HG03280 (cell line): ENCODE measurements around the gene SSTR5.
"Not testable (repeated sequence)": the region's sequence is repeated elsewhere in the genome, so short reads cannot be mapped to it uniquely, and the experiment has no call there.

Experiments used
- ATAC-seq: cut with Tn5 transposase; IDR thresholded peaks from one replicate; pipeline ENCODE4 v1.9.1; 2021; ENCODE audit warnings: mild to moderate bottlenecking, moderate library complexity; ENCODE audit not compliant: unreplicated experiment

The SSTR5 gene

DNA sequence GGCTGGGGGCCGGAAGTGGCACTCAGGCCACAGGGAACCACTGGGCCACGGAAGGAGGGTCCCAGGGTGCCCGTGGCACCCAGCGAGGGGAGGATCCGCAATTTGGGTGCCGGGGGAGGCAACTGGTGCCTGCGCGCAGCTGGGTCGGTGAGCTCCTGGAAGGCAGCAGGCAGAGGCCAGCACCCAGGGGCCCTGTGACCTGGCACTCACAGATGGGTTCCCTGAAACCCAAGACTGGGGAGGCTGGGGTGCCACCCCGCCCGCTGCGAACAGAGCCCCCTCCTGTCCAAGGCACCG is 663 bp downstream of the SSTR5 start:
- no peak for ATAC-seq

DNA sequence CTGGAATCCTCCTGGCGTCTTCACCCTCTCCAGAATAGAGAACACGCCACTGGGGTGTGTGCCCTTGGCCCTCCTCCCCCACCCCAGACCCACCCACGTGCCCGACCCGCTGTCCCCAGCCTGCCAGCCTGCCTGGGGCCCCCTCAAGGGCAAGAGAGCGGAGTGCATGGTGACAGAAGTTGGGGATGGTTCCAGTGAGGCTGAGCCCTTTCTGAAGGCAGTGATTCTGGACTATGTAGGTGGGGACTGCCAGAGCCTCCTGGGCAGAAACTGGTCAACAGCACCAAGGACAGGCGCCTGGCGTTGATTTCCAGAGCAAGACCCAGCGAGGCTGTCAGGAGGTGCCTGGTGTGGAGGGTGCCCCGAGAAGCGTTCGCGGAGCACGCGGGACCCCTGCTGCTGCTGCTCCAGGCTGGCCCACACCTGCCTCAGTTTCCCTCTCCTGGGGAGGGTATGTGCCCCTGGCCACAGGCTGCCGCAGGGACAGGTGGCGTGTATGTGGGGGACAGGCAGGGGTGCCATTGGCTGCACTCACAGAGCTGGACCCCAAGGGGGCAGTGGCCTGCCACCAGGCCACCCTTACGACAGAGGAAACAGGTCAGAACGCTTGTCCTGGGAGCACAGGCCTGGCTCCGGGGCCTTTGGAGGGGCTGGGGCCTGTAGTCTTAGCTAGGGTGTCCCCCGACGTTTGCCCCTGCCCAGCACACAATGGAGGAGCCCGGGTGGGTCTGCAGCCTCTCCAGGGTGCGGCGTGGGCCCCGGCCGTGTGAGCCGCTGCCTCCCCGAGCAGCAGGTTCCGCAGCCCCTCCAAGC is 1.2 kb downstream of the SSTR5 start:
- no peak for ATAC-seq

DNA sequence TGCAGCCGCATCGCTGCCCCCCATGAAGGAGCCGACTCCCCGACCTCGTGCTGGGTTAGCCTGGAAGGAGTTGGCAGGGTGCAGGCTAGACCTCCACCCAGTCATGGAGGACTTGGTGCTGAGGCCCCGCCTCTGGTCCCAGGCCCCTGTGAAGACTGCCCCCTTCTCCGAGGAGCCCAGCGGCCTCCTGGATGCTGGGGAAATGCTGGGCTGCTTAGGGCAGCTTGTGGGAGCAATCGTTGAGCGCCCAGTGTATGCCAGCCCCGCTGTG is 1.8 kb downstream of the SSTR5 start:
- ATAC-seq, result no peak

DNA sequence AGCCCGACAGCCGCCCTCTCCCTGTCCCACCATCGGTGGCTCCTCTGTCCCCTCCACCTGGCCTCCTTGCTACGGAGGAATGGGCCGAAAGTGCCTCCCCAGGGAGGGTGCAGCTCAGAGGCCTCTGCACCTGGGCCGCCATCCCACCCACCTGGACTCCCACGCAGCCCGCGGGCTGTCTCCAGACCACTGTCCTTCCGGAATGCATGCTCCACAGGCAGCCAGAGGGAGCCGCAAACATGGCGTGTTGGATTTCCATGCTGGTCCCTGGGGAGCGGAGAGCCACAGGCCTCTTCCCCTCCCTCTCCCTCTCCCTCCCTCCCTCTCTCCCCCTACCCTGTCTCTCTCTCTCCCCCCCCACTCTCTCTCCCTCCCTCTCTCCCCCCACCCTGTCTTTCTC is 3.0 kb downstream of the SSTR5 start:
- ATAC-seq, result no peak

DNA sequence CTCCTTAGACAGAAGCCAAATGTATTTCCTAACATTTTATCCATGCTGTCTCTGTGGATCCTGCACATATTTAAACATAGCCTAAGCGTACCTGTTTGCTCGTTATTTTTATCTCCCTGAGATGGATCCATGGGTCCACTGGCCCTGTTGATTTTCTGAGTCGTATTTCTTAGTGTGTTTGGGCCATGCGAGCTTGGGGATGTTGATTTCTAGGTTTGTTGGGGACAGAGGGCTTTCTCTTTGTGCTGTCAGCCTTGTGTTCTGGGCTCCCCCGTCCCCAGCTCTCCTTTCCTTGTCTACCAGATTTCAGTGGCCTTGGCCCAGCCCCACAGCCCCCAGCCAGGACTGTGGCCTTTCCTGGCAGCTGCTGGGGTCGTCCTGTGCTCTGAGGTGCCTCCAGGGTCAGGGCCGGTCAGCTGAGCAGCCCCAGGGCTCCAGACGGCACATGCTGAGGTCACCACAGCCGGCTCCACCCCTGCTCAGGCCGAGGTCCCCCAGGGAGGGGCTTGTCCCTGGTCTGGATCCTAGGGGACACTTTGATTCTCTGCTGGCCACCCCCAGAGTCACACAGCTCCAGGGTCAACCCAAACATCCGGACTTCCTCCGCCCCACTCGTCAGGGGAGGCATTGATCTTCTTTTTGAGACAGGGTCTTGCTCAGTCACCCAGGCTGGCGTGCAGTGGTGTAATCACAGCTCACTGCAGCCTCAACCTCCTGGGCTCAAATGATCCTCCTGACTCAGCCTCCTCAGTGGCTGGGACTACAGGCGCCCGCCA is 4.4 kb downstream of the SSTR5 start:
- no peak for ATAC-seq

DNA sequence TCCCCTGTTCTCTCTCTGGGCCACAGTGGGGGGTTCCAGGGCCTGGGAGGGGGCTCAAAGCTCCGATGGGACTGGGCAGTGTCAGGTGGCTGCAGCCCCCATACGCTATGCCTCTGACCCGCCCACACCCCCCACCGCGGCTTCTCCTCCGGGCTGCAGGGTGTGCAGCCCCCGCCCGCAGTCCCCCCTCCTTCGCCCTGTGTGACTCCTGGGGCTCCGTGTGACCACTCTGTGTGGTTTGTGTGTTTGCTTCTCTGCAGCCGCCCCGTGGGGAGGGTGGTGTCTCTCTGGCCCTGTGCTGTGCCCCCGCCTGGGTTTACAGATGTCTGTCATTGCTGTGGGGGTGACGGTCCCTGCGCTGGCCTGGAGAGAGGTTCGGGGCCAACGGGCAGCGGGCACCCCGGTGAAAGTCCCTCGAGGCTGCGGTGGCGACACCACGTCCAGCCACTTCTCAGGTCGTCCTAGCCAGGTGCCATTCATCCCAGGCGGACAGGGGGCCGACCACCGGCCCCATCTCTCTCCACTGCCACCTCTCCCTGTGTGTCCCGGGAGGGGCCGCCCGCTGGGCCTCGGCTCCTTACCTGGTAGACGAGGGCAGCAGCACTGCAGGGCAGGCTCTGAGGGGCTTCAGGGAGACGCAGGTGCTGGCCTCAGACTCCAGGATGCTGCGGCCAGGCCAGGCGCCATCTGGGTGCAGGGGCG is 5.5 kb downstream of the SSTR5 start:
- ATAC-seq, result no peak

DNA sequence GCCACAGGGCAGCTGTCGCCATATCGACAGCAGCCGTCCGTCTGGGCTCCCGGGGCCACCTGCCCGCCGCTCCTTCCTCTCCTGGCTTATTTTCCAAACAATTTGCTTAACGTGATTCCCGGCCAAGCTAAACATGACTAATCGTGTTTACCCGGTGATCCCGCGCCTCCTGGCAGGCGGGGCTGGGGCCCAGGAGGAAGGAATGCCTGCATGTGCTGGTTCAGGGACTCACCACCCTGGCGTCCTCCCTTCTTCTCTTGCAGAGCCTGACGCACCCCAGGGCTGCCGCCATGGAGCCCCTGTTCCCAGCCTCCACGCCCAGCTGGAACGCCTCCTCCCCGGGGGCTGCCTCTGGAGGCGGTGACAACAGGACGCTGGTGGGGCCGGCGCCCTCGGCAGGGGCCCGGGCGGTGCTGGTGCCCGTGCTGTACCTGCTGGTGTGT is 6.1 kb downstream of the SSTR5 start:
- no peak for ATAC-seq

DNA sequence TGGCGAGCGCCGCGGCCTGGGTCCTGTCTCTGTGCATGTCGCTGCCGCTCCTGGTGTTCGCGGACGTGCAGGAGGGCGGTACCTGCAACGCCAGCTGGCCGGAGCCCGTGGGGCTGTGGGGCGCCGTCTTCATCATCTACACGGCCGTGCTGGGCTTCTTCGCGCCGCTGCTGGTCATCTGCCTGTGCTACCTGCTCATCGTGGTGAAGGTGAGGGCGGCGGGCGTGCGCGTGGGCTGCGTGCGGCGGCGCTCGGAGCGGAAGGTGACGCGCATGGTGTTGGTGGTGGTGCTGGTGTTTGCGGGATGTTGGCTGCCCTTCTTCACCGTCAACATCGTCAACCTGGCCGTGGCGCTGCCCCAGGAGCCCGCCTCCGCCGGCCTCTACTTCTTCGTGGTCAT is 6.8 kb downstream of the SSTR5 start:
- no peak for ATAC-seq

DNA sequence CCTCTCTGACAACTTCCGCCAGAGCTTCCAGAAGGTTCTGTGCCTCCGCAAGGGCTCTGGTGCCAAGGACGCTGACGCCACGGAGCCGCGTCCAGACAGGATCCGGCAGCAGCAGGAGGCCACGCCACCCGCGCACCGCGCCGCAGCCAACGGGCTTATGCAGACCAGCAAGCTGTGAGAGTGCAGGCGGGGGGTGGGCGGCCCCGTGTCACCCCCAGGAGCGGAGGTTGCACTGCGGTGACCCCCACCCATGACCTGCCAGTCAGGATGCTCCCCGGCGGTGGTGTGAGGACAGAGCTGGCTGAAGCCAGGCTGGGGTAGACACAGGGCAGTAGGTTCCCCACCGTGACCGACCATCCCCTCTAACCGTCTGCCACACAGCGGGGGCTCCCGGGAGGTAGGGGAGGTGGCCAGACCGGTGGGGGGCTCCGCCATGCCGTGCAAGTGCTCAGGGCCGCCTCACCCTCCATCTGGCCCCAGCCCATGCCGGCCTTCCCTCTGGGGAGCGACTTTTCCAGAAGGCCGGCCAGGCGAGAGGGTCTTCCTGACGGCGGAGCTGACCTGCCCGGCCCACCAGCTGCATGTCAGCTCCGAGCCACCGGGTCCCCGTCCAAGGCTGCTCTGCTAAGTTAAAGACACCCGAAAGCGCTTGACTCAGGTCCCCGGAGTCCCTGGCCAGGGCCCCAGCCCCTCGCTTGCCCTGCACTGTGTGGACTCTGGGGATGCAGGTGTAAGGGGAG is 7.4 kb downstream of the SSTR5 start:
- ATAC-seq, result no peak

DNA sequence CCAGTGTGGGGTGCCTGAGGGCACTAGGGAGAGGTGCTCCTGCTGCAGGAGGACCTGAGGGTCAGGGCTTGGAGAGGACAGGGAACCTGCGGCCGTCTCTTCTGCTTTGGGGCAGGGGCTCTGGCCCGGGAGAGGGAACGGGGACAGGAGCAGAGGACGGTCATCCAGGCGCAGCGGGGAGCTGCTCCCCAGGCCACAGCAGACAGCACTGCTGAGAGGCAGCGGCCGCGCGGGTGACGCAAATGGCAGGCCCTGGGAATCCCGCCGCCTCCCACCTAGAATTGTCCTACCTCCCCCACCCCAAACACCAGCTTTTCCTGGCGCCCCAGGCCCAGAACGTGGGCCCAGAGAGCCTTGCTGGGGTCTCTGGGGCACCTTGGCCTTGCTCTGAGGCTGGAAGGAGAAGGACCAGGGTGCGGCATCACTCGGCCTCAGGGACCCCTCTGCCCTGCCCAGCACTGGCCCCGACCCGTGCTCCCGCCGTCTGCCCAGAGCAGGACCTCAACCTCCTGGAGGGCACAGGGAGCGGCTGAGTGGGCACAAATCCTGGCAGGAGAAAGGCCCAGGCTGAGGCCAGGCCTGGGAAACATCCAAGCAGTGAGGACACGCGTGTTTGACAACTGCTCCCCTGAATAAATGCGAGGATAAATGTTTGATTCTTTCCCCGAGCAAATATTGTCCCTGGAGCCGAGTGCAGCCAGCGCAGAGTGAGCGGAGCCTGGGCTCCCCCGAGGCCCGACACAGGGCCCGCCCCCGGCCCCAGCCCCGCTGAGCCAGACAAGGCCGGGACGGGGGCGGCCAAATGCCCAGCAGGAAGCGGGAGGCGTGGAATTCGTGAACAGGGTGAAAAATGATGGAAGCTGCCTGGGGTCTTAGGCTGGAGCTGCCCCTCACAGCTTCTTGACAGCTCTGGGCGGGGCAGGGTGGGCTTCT is 8.5 kb downstream of the SSTR5 start:
- no peak for ATAC-seq

DNA sequence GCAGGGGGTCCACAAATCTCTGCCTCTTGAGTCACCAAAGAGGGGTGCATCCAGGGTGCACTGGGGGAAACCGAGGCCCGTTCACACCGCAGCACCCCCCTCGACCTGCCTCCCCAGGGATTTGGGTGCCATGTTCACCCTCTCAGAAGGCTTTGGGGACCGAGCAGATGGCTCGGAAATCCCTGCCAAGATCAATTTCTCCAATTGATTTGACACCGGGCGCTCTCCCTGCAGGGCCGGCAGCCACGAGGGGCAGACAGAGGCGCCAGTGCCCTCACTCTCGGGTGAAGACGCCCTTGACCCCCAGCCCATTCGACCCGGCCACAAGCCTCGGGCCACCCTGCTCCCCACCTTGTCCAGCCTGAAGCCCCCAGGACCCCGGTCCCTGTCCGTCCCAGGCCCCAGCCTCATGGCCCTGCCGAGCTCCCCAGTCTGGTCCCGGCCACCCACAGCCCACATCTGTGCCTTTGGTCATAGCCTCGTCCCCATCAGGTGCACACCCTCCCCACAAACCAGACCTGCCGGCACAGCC is 9.3 kb downstream of the SSTR5 start:
- ATAC-seq, result no peak

DNA sequence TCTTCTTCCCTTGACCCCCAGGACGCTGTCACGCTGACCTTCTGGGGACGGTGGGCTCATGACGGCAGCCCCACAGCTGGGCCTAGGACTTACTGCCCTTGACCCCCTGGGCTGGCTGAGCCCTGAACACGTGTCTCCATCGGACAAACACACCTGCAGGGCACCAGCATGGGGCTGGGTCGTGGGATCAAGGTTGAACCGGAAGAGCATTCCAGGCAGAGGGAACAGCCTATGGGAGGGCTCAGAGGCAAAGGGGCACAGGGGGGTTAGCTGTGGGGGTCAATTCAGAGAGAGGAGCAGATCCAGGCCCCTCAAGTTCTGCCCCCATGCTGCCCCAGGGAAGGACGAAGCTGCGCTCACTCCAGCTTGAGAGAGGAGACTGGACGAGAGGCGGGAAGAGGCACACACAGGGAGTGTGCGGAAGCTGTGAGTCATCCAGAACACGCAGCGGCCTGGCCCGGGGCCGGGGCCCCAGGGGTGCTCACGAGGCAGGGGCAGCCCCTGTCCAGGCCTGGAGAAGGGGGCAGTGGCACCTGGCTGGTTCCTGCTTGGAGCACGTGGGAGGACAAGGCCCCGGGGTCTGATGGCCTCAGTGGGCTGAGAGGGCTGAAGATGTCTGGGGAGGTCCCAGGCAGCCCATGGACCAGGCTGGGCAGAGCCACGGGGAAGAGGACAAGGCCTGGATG is 9.9 kb downstream of the SSTR5 start:
- ATAC-seq, result no peak

DNA sequence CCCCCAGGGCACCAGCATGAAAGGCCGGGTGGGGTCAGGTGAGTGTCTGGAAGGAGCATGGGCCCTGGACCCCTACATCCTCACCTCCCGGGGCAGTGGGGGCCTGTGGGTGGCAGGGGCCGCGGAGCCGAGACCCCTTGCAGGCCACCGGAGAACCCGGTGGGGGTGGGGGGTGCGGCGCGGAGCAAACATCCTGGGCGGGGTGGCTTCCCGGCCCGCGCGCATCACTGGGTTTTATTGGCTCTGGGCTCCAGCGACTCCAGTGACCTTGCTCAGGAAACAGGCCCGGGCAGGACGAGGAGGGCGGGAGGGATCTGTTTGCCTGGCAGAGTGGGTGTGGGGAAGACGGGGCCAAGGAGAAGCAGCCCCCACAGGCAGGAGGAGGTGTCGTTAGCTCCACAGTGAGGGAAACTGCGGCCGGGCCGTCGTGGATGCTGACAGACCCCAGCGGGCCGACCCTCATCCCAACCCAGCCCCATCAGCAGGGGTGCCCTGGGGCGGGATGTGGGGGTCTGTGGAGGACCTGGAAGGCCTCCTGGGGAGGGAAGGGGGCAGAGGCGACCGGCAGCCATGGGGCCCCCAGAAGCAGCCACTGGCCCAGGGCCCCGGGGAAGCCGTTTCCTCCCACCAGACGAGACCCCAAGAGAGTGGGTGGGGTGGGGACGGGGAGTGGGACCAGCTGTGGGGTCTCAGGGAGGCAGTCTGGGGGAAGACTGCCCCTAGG is 10.6 kb downstream of the SSTR5 start:
- no peak for ATAC-seq

DNA sequence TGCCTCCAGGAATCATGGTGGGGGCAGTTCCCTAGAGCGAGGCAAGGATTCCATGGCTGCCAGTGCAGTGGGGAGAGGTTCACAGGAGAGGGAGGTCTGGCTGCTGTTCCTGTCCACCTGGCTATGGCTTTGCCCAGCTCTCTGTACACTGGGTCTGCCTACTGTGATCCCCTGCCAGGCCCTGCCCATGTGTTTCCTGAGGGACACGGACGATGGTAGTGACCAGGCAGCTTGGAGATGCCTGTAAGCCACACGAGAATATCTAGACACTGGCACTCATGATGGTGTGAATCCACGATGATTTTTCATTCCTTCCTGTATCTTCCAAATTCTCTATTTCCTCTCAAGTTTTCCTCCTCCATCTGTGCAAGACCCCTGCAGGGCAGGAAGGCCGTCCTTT is 12.4 kb downstream of the SSTR5 start:
- no peak for ATAC-seq

DNA sequence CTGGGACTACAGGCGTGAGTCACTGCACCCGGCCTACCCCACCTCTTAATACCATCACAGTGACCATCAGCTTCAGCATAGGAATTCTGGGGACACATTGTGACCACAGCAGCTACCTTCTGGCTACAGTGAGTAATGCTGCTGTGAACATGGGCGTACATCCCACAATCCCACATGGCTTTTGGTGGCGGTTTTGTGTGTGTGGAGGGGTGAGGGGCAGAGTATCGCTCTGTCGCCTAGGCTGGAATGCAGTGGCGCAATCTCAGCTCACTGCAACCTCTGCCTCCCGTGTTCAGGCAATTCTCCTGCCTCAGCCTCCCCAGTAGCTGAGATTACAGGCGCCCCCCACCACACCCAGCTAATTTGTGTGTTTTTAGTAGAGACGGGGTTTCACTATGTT is 13.9 kb downstream of the SSTR5 start:
- ATAC-seq, result not testable (repeated sequence)

DNA sequence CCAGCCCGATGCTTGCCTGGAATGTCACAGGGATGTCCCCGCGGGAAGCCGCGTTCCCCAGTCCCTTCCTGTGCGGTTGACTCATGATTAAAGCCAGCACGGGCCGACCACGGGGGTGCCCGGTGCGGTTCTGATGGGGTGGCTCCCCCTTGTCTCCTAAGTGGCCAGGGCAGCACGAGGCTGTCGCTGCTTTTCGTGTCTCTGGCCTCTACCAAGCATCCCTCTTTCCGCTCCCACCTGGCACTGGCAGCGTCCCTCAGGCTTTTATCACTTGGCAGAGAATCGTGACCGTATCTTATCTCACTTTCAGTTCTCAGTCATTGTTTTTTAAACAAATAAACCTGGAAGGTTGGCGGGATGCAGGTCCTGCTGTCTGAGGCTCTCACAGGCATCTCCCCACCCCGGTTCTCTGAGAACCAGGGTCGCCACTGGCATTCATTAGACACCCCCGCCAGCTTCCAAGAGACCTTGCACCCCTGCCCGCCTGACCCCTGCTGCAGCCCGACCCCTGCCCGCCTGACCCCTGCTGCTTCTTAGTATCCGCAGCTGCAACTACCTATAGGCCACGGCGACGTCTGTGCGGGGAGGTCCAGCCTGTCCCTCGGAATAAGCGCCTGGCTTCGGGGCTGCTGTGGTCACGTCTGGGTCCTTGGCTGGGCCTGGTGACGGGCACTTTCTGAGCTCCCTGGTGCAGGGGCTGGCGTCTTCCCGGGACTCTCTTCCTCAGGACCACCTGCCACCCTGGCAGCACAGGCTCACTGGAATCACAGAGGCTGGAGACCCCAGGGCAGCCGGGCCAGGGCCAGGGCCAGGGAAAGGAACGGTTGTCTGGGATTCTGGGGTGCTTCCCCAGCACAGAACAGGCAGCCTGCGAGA is 16.0 kb downstream of the SSTR5 start:
- no peak for ATAC-seq

DNA sequence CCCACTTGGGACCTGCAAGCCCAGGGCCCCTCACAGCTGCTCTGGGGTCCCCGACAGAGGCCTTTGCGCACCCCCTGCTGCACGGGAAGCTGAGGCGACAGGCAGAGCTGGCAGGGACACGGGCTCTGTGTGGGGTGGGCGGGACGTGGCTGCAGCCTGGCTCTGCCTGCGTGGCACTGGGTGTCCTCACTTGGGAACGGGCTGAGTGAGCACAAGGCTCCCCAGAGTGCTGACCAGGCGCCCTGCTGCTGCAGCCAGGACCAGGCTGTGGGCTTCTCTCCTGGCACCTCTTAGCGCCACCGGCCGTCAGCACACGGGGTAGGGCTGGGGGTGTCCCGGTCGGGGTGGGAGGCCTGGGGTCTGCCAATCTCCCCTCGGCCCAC is 16.9 kb downstream of the SSTR5 start:
- no peak for ATAC-seq
